ENCODE measurements around the gene BRSK2. TPM values are rescaled to one million over a fixed set of nuclear protein-coding genes. Genes with fewer than 3 reads are reported as not detected.
A peak's percentile ranks its signal among the peaks of the same experiment; 100 is the strongest.

The BRSK2 gene
- total RNA-seq, 1 donor from 2014 or later = 4.0 TPM

- Mint-ChIP-seq H3K27ac (ENCODE audit: unreplicated experiment) (no peak overlapping the region), H3K27me3 (ENCODE audit: unreplicated experiment) (peaks cover 11% of the 10 kb centered on the region), H3K4me3 (ENCODE audit: unreplicated experiment) (peak overlapping the region; percentile 76), H3K4me1 (ENCODE audit: unreplicated experiment) (no peaks in the 10 kb centered on the region), H3K36me3 (ENCODE audit: low read depth, unreplicated experiment) (peaks cover 4% of the 10 kb centered on the region), H3K9me3 (ENCODE audit: unreplicated experiment) (no peaks in the 10 kb centered on the region)
- TF ChIP-seq, protein P1, sequence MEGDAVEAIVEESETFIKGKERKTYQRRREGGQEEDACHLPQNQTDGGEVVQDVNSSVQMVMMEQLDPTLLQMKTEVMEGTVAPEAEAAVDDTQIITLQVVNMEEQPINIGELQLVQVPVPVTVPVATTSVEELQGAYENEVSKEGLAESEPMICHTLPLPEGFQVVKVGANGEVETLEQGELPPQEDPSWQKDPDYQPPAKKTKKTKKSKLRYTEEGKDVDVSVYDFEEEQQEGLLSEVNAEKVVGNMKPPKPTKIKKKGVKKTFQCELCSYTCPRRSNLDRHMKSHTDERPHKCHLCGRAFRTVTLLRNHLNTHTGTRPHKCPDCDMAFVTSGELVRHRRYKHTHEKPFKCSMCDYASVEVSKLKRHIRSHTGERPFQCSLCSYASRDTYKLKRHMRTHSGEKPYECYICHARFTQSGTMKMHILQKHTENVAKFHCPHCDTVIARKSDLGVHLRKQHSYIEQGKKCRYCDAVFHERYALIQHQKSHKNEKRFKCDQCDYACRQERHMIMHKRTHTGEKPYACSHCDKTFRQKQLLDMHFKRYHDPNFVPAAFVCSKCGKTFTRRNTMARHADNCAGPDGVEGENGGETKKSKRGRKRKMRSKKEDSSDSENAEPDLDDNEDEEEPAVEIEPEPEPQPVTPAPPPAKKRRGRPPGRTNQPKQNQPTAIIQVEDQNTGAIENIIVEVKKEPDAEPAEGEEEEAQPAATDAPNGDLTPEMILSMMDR (IDR thresholded peaks at IDR 0.05; ENCODE audit: unreplicated experiment) = no peak
- peak; percentile 98 for DNase-seq (ENCODE audit: low spot score)
These were observed 417 bp upstream of the BRSK2 start for GRCh38 chr11:1389103-1389931.

DNA sequence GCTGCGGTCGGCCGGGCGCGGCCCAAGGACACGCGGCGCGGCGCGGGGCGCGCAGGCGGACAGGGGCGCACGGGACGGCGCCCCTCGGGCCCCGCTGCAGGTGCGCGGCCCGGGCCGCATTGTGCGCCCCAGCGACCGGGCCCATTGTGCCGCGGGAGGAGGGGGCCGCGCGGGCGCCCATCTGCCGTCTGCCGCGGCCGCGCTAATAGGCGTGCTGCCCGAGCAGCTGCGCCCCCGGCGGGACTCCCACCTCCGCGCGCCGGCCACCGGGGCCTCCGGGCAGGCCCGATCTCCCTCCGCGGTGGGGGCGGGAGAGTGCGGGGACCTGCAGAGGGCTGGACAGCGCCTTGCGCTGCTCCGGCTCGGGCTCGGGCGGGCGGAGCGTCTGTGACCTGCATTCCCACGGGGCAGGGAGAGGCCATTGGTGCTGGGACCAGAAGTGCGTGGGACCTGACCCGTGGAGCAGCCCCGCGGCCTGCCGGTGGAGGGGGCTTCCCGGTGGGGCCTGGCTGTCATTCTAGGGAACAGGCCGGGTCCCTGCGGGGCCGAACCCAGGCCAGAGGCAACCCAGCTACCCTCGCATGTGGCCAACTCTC, 933 bp downstream of the BRSK2 start:
- peak; percentile 58 for DNase-seq (ENCODE audit: low spot score)
- peaks cover 11% of the 10 kb centered on the region for H3K27me3 Mint-ChIP-seq (ENCODE audit: unreplicated experiment)
- TF ChIP-seq, protein P1 (IDR thresholded peaks at IDR 0.05; ENCODE audit: unreplicated experiment) = no peak
- no peak overlapping the region for H3K4me3 Mint-ChIP-seq (ENCODE audit: unreplicated experiment)
- H3K36me3 Mint-ChIP-seq (ENCODE audit: low read depth, unreplicated experiment) = peaks cover 4% of the 10 kb centered on the region
- no peaks in the 10 kb centered on the region for H3K4me1 Mint-ChIP-seq (ENCODE audit: unreplicated experiment)
- H3K27ac Mint-ChIP-seq (ENCODE audit: unreplicated experiment) = no peak overlapping the region
- no peaks in the 10 kb centered on the region for H3K9me3 Mint-ChIP-seq (ENCODE audit: unreplicated experiment)

- peaks cover 4% of the 10 kb centered on the region for H3K36me3 Mint-ChIP-seq (ENCODE audit: low read depth, unreplicated experiment)
- TF ChIP-seq, protein P1 (IDR thresholded peaks at IDR 0.05; ENCODE audit: unreplicated experiment) = no peak
- no peak overlapping the region for H3K4me3 Mint-ChIP-seq (ENCODE audit: unreplicated experiment)
- H3K27ac Mint-ChIP-seq (ENCODE audit: unreplicated experiment) = no peak overlapping the region
- no peaks in the 10 kb centered on the region for H3K4me1 Mint-ChIP-seq (ENCODE audit: unreplicated experiment)
- H3K9me3 Mint-ChIP-seq (ENCODE audit: unreplicated experiment) = no peaks in the 10 kb centered on the region
- peaks cover 11% of the 10 kb centered on the region for H3K27me3 Mint-ChIP-seq (ENCODE audit: unreplicated experiment)
- DNase-seq (ENCODE audit: low spot score) = no peak
These were observed 1.7 kb downstream of the BRSK2 start for GRCh38 chr11:1391165-1392075.

- H3K36me3 Mint-ChIP-seq (ENCODE audit: low read depth, unreplicated experiment) = peaks cover 4% of the 10 kb centered on the region
- H3K4me3 Mint-ChIP-seq (ENCODE audit: unreplicated experiment) = no peak overlapping the region
- no peaks in the 10 kb centered on the region for H3K9me3 Mint-ChIP-seq (ENCODE audit: unreplicated experiment)
- H3K27me3 Mint-ChIP-seq (ENCODE audit: unreplicated experiment) = peaks cover 11% of the 10 kb centered on the region
- no peak for DNase-seq (ENCODE audit: low spot score)
- TF ChIP-seq, protein P1 (IDR thresholded peaks at IDR 0.05; ENCODE audit: unreplicated experiment) = no peak
- no peak overlapping the region for H3K27ac Mint-ChIP-seq (ENCODE audit: unreplicated experiment)
- H3K4me1 Mint-ChIP-seq (ENCODE audit: unreplicated experiment) = no peaks in the 10 kb centered on the region
These were observed 2.4 kb downstream of the BRSK2 start for GRCh38 chr11:1392111-1392510.
